ENCODE data around the gene GMPS.

DNA sequence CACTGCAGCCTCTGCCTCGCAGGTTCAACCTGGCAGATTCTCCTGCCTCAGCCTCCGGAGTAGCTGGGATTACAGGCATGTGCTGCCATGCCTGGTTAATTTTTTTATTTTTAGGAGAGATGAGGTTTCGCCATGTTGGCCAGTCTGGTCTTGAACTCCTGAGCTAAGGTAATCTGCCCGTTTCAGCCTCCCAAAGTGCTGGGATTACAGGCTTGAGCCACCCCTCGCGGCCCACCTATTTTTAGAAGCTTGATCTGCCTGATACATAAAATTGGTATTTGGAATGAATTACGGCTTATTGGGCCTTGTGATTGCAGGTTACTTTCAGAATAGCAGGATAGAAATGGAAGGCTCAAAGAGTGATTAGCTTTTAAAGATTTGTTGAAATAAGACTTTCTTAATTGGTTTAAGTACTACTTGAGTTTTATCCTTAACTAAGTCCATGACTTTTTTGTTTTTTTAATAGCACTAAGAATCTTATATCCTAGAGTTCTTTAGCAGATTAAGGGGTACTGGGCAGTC is 25.0 kb downstream of the GMPS start:
- TF ChIP-seq TAF1 (CRISPR knock-in tag; IDR thresholded peaks at IDR 0.05): no peak
- TF ChIP-seq EZH2 (conservative IDR thresholded peaks at IDR 0.05; ENCODE audit: low read depth, low read length): no peak
- TF ChIP-seq, protein P1, sequence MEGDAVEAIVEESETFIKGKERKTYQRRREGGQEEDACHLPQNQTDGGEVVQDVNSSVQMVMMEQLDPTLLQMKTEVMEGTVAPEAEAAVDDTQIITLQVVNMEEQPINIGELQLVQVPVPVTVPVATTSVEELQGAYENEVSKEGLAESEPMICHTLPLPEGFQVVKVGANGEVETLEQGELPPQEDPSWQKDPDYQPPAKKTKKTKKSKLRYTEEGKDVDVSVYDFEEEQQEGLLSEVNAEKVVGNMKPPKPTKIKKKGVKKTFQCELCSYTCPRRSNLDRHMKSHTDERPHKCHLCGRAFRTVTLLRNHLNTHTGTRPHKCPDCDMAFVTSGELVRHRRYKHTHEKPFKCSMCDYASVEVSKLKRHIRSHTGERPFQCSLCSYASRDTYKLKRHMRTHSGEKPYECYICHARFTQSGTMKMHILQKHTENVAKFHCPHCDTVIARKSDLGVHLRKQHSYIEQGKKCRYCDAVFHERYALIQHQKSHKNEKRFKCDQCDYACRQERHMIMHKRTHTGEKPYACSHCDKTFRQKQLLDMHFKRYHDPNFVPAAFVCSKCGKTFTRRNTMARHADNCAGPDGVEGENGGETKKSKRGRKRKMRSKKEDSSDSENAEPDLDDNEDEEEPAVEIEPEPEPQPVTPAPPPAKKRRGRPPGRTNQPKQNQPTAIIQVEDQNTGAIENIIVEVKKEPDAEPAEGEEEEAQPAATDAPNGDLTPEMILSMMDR (CRISPR knock-in tag; IDR thresholded peaks at IDR 0.05): no peak
- TF ChIP-seq HCFC1 (IDR thresholded peaks at IDR 0.05; ENCODE audit: low read depth, low read length): no peak
- no peak for TF ChIP-seq HOXA7 (CRISPR knock-in tag; IDR thresholded peaks at IDR 0.05)
- TF ChIP-seq HNF4A (CRISPR knock-in tag; IDR thresholded peaks at IDR 0.05): no peak
- TF ChIP-seq JUND (CRISPR knock-in tag; IDR thresholded peaks at IDR 0.05): no peak
- TF ChIP-seq ELF4 (CRISPR knock-in tag; IDR thresholded peaks at IDR 0.05; ENCODE audit: borderline replicate concordance): no peak
- TF ChIP-seq, protein P2, sequence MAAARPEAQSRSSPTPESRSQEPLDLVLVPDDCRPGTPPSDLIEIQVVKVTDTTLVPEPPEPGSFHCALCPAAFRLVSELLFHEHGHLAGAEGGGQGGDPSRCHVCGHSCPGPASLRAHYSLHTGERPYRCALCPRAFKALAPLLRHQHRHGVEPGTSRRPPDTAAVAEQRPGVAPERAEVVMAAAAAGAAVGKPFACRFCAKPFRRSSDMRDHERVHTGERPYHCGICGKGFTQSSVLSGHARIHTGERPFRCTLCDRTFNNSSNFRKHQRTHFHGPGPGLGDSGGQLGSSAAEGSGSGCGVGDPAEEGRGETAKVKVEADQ (CRISPR knock-in tag; IDR thresholded peaks at IDR 0.05; ENCODE audit: borderline replicate concordance): no peak
